Immature natural killer cell (primary cell): ENCODE results near the gene UPF1. TPM values are rescaled to one million over a fixed set of nuclear protein-coding genes. Genes with fewer than 3 reads are reported as not detected.

Source experiments
- DNase-seq, 3 donors: peaks; one replicate each; pipeline ENCODE4 v3.0.0; 2022; ENCODE audit warnings: mixed read lengths in 1 of 3
- H3K27ac Mint-ChIP-seq, 6 donors: one replicate each; pipeline ENCODE4 v1.8.0; 2020; ENCODE audit warnings: mixed read lengths in 6 of 6, mild to moderate bottlenecking in 5 of 6, inconsistent platforms in 4 of 6, moderate library complexity in 3 of 6
- H3K27me3 Mint-ChIP-seq, 3 donors: one replicate each; pipeline ENCODE4 v1.8.0; 2020 to 2021; ENCODE audit warnings: low read depth in 3 of 3, mild to moderate bottlenecking in 3 of 3, mixed read lengths in 3 of 3, moderate library complexity in 3 of 3, inconsistent platforms in 1 of 3
- H3K36me3 Mint-ChIP-seq, 3 donors: one replicate each; pipeline ENCODE4 v1.8.0; 2020; ENCODE audit warnings: mixed read lengths in 3 of 3, inconsistent platforms in 2 of 3, mild to moderate bottlenecking in 2 of 3
- H3K4me1 Mint-ChIP-seq, 2 donors: one replicate each; pipeline ENCODE4 v1.8.0; 2020; ENCODE audit warnings: inconsistent platforms in 2 of 2, mild to moderate bottlenecking in 2 of 2, mixed read lengths in 2 of 2, moderate library complexity in 1 of 2
- H3K4me3 Mint-ChIP-seq, 5 donors: one replicate each; pipeline ENCODE4 v1.8.0; 2020; ENCODE audit warnings: mild to moderate bottlenecking in 5 of 5, mixed read lengths in 5 of 5, inconsistent platforms in 3 of 5, moderate library complexity in 3 of 5
- H3K9me3 Mint-ChIP-seq, 6 donors: one replicate each; pipeline ENCODE4 v1.8.0; 2020; ENCODE audit warnings: mild to moderate bottlenecking in 6 of 6, mixed read lengths in 6 of 6, inconsistent platforms in 4 of 6, moderate library complexity in 3 of 6
- polyA plus RNA-seq, 3 donors: library from polyadenylated mRNA; unstranded; fragments of 300-500 nt; fragmentation: Illumina TruSeq; gene quantifications; one replicate each; pipeline ENCODE4 v1.2.3, GENCODE V29; 2021

The UPF1 gene
- polyA plus RNA-seq, 3 donors from 2014 or later = 1.1 to 16.6 (median 5.2) TPM

DNA sequence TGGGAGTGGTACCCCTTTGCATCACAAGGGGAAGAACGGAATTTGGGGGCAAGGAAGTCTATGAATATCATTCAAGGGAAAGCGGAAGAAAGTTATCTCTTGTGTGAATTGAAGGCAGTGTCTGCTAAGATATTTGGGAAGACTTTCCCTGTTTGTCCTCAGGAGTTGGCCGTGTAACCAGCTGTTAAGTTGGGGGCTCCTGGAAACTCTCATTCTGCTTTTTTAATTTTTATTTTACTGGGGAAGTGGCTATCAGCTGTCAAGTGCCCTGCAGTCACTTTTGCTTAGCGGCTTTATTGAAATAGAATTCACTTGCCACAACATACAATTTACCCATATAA is 2.9 kb downstream of the UPF1 start:
- Mint-ChIP-seq H3K36me3 (peaks cover 0 to 17% (median 0%) of the 10 kb centered on the region in 3 donors), H3K4me3 (peak overlapping the region; percentile 91 to 95 (median 93)), H3K27ac (peak overlapping the region; percentile 53 to 87 (median 79)), H3K27me3 (peaks cover 0 to 5% (median 0%) of the 10 kb centered on the region in 3 donors), H3K4me1 (peaks cover 67% of the 10 kb centered on the region in 2 donors), H3K9me3 (no peaks in the 10 kb centered on the region)
- DNase-seq = no peak

DNA sequence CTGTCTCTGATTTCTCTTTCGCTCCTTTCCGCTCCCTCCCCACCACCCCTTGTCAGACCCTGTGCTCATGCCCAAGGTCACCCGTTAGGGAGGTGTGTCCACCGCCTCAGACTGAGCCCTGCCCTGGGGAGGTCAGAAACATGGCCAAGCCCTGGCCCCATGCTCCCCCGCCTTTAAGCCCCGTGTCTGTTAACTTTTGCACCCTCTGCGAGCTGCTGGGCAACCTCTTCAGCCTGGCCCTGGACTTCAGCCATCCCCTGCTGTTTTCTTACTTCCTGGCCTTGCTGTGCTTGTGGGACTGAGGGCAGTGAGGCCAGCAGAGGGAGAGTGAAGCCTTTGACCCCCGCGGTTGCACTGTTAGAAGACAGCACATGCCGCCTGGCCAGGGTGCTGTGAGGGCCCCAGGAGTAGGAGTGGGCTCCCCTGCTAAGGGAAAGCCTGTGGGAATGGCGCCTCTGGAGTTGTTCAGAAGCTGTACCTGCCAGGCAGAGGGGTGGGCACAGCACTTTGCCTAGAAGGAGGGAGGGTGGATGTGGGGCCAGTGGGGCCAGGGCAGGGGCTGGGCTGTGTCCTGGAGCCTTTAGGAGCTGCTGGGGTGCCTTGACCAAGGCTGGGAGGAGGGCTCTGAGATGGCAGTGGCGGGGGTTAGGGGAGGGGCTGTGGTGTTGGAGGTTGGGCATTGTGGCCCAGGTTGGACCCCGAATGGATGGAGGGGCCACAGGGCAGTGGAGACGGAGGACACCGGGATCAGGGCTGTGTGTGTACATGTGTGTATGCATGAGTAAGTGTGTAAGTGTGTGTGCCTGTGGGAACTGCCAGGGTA is 7.9 kb downstream of the UPF1 start:
- H3K4me1 Mint-ChIP-seq = peaks cover 86 to 90% of the 10 kb centered on the region in 2 donors
- no peaks in the 10 kb centered on the region for H3K9me3 Mint-ChIP-seq
- H3K27me3 Mint-ChIP-seq = peaks cover 4 to 7% (median 6%) of the 10 kb centered on the region in 3 donors

DNA sequence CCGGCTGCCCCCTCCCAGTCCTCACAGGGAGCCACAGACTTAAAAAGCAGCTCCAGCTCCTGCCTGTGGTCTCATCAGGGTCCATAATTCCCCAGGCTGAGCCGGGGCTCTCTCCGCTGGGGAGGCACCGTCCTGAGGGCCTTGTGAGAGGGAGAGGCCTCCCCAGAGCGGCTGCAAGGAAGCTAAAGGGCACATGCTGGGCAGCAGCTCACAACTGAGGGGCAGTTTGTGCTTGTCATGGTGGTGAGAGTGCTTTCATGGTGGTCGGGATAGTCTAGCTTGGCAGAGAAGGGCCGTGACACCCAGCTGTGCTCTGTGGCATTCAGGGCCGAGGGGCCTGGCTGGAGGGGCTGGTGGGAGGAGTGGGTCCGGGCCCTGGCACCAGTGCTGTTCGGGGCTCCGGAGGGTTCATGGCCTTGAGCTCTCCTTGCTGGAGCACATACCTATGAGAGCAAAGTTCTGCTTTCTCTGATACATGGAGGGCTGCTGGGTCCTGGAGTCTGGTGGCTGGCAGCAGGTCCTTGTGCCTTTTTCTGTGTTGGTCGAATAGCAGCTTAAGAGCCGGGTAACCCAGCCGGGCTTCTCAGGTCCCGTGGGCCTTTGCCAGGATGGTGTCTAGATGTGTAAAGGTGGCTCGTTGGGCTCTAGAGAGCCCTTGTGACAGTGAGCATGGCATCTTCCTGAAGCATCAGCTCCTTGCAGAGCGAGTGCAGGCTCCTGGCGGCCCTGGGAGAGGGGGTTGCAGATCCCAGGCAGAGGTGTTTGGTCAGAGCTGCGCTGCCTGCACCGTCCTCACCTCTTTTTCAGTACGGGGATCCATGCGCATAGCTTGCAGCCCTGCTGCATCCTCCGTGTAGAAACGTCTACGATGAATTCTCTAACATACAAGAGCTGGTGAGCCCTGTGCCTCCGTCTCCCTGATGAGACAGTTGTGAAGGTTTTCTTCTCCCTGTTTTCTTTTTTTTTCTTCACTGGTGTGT is 8.8 kb downstream of the UPF1 start:
- peaks cover 4 to 8% (median 7%) of the 10 kb centered on the region in 3 donors for H3K27me3 Mint-ChIP-seq
- DNase-seq = no peak
- peak overlapping the region in 4 of 5 donors; percentile 25 to 49 (median 28) for H3K4me3 Mint-ChIP-seq
- no peaks in the 10 kb centered on the region for H3K36me3 Mint-ChIP-seq
- H3K4me1 Mint-ChIP-seq = peaks cover 86 to 90% of the 10 kb centered on the region in 2 donors
- H3K9me3 Mint-ChIP-seq = no peaks in the 10 kb centered on the region
- H3K27ac Mint-ChIP-seq = peak overlapping the region in 5 of 6 donors; percentile 62 to 75 (median 63)

More for the DNA sequence above, 7.9 kb downstream of the UPF1 start:
- Mint-ChIP-seq H3K4me3 (peak overlapping the region in 2 of 5 donors; percentile 26 to 46), H3K27ac (peak overlapping the region in 1 of 6 donors; percentile 29), H3K36me3 (peaks cover 0 to 5% (median 0%) of the 10 kb centered on the region in 3 donors)
- no peak for DNase-seq

DNA sequence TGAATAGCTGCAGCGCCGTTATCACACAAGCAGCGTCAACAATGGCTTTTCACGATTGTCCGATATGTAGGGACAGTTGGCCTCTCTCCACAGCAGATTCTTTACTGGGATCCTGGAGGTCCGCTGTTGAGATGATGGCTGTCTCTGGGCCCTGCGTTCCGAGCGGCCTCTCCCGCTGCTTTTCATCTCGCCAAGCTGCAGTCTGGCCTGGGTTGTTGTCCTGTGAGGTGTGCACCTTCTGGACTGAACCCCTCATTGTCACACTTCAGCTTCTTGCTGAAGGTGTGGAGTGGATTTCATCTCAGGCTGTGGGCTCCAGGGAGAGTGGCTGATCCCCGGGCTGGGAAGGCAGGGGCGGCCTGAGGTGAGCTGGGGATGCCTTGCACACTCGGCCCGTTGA is 9.6 kb downstream of the UPF1 start:
- Mint-ChIP-seq H3K4me1 (peaks cover 86 to 90% of the 10 kb centered on the region in 2 donors), H3K27ac (peak overlapping the region in 2 of 6 donors; percentile 49 to 62), H3K36me3 (no peaks in the 10 kb centered on the region), H3K4me3 (peak overlapping the region in 2 of 5 donors; percentile 39 to 44), H3K9me3 (no peaks in the 10 kb centered on the region), H3K27me3 (peaks cover 4 to 9% (median 7%) of the 10 kb centered on the region in 3 donors)
- no peak for DNase-seq

DNA sequence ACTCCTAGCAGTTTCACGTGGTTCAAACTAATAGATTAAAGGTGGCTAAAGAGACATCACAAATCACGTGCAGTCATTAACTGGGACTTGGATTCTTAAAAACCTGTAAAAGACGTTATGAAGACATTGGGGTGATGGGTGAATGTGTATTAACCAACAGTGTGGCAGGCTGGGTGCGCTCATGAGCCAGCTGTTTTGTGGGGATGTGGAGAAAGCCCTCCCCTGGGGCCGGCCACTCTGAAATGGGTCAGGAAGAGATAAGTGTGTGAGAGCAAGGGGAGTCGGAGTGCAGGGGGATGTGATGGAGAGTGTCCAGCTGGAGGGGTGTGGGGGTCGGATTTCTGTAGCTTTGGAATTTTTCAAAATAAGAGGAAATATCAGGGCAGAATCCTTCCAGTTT is 10.4 kb downstream of the UPF1 start:
- Mint-ChIP-seq H3K36me3 (no peaks in the 10 kb centered on the region), H3K4me3 (peak overlapping the region in 4 of 5 donors; percentile 39 to 66 (median 42)), H3K9me3 (no peaks in the 10 kb centered on the region), H3K27me3 (peaks cover 6 to 11% (median 7%) of the 10 kb centered on the region in 3 donors), H3K27ac (peak overlapping the region; percentile 24 to 83 (median 70)), H3K4me1 (peaks cover 87 to 91% of the 10 kb centered on the region in 2 donors)
- DNase-seq = no peak

DNA sequence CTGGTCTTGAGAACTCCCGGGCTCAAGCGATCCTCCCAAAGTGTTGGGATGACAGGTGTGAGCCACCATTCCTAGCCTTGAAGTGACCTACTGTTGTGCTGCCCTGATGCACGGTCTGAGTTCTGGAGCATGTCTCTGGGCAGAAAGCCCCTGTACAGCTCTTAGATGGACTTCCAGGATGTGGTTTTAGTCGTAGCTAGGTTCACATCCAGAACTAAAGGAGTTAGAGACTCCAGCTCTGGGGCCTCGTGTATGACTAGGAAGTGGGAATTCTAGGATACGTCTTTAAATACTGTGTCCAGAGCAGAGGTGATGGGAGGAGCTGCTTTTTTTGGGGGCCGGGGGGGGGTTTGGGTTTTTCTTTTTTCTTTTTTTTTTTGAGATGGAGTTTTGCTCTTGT is 12.2 kb downstream of the UPF1 start:
- H3K36me3 Mint-ChIP-seq = no peaks in the 10 kb centered on the region
- peak overlapping the region; percentile 36 to 81 (median 62) for H3K27ac Mint-ChIP-seq
- peaks cover 83 to 94% of the 10 kb centered on the region in 2 donors for H3K4me1 Mint-ChIP-seq
- H3K4me3 Mint-ChIP-seq = peak overlapping the region; percentile 4 to 70 (median 51)
- H3K9me3 Mint-ChIP-seq = no peaks in the 10 kb centered on the region
- DNase-seq = no peak
- peaks cover 6 to 11% (median 7%) of the 10 kb centered on the region in 3 donors for H3K27me3 Mint-ChIP-seq

DNA sequence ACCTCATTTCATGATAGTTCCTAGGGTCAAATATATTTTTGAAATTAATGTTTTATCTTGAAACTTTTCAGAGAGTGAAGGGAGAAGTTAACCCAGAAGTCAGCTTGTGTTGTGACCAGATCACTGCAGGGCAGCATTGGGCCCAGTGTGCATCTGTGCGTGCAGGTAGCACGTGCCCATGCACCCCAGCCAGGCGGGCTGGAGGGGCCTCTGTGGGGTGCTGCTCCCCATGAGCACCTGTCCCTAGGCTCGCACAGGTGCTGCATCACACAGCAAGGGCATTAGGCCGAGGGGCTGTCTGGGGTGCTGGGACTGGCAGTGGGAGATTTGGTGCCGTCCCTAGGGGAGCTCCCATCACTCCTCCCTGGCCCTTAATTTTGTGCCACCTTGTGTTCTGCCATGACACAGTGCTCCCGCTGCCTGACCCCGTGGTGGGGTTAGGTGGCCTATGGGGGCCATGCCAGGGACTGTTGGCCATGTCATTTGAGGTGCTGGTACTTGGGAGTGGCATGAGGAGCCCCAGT is 13.1 kb downstream of the UPF1 start:
- no peaks in the 10 kb centered on the region for H3K36me3 Mint-ChIP-seq
- H3K9me3 Mint-ChIP-seq = no peaks in the 10 kb centered on the region
- peak overlapping the region in 2 of 6 donors; percentile 61 to 73 for H3K27ac Mint-ChIP-seq
- no peak for DNase-seq
- peaks cover 83 to 96% of the 10 kb centered on the region in 2 donors for H3K4me1 Mint-ChIP-seq
- peaks cover 7 to 11% (median 7%) of the 10 kb centered on the region in 3 donors for H3K27me3 Mint-ChIP-seq
- H3K4me3 Mint-ChIP-seq = peak overlapping the region in 1 of 5 donors; percentile 8

DNA sequence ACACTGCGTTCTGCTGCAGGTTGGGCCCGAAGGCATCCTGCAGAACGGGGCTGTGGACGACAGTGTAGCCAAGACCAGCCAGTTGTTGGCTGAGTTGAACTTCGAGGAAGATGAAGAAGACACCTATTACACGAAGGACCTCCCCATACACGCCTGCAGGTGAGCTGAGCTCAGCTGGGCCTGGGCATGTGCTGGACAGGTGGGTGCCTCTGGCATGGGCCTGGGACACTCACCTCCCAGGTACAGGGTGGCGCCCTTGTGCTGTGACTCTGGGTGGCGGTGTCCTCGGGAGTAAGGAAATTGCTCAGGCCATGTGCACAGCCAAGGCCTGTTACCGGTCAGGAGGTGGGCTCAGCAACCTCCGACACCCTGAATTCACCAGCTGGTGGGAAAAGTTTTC is 14.2 kb downstream of the UPF1 start:
- peaks cover 7 to 11% (median 7%) of the 10 kb centered on the region in 3 donors for H3K27me3 Mint-ChIP-seq
- H3K9me3 Mint-ChIP-seq = no peaks in the 10 kb centered on the region
- no peak overlapping the region for H3K4me3 Mint-ChIP-seq
- no peak for DNase-seq
- peaks cover 78 to 92% of the 10 kb centered on the region in 2 donors for H3K4me1 Mint-ChIP-seq
- H3K27ac Mint-ChIP-seq = peak overlapping the region in 2 of 6 donors; percentile 35 to 36
- peaks cover 0 to 2% (median 0%) of the 10 kb centered on the region in 3 donors for H3K36me3 Mint-ChIP-seq

DNA sequence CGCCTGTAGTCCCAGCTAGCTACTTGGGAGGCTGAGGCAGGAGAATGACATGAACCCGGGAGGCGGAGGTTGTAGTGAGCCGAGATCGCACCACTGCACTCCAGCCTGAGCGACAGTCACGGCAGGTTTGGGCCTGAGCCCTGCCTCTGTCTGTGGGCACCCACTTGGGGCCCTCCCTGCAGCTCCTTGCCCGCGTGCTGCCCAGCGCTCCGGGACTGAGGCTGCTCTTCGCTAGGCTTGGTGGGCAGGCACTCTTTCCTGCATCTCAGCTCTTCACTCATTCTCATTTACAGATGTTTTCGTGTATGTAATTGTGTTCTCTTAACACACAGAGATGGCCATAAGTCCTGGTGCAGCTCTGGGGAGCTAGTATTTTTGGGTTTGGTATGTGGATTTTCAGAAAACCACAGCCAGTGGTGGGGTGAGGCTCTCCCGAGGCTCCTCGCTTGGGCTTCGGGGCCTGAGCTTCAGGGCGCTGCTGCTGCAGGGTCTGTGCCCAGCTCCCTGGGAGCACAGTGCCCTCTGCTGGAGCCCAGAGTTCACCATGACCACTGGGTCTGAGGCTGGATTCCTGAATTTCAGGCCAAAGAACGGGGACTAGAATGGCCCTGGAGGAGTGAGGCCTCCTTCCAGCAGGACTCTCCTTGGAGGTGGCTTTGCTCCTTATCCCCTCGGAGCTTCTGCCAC is 15.2 kb downstream of the UPF1 start:
- H3K4me1 Mint-ChIP-seq = peaks cover 69 to 82% of the 10 kb centered on the region in 2 donors
- peaks cover 4 to 13% (median 7%) of the 10 kb centered on the region in 3 donors for H3K27me3 Mint-ChIP-seq
- H3K4me3 Mint-ChIP-seq = peak overlapping the region in 2 of 5 donors; percentile 30 to 64
- peaks cover 0 to 5% (median 0%) of the 10 kb centered on the region in 3 donors for H3K36me3 Mint-ChIP-seq
- H3K27ac Mint-ChIP-seq = peak overlapping the region; percentile 38 to 83 (median 66)
- H3K9me3 Mint-ChIP-seq = no peaks in the 10 kb centered on the region
- DNase-seq = peak; percentile 51 to 63 (median 60)

DNA sequence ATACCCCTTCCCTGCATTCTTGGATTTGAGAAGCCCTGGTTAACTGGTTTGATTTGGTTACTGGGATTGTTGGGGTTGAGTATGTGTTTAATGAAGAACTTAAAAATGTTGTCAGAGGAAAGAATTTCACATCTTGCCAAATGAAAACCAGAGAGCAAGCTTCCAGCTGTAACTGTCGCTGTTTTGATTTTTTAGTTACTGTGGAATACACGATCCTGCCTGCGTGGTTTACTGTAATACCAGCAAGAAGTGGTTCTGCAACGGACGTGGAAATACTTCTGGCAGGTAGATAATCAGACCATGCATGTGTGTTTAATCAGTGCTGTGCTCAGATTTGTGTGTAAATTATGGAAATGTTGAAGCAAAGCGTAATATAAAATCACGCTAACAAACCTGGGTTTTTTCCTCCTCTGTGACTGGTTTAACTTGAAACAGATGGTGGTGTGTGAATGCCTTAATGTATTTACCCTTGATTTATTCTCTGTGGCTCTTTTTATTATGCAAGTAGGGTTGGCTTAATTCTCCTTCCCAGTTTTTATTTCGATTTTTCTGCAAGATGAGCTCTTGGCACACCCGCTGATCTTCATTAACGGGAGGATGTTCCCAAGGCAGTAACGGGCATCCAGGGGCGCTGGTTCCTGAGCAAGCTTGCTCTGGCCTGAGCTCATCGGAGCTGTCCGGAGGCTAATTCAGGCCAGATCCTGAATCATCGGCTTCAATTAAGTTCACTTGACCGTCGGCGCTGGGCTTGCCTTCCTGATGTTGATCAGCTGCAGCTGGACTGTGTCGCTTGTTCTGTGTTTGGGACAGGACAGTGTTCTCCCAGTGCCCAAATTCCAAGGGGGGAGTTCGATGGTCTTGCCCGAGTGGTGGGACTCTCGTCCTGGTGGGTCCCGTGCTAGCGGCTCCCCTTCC is 16.0 kb downstream of the UPF1 start:
- Mint-ChIP-seq H3K9me3 (no peaks in the 10 kb centered on the region), H3K36me3 (peaks cover 0 to 5% (median under 1%) of the 10 kb centered on the region in 3 donors), H3K4me3 (no peak overlapping the region), H3K27ac (peak overlapping the region in 4 of 6 donors; percentile 11 to 61 (median 38)), H3K4me1 (peaks cover 66 to 77% of the 10 kb centered on the region in 2 donors), H3K27me3 (peaks cover 4 to 13% (median 7%) of the 10 kb centered on the region in 3 donors)
- DNase-seq = no peak

DNA sequence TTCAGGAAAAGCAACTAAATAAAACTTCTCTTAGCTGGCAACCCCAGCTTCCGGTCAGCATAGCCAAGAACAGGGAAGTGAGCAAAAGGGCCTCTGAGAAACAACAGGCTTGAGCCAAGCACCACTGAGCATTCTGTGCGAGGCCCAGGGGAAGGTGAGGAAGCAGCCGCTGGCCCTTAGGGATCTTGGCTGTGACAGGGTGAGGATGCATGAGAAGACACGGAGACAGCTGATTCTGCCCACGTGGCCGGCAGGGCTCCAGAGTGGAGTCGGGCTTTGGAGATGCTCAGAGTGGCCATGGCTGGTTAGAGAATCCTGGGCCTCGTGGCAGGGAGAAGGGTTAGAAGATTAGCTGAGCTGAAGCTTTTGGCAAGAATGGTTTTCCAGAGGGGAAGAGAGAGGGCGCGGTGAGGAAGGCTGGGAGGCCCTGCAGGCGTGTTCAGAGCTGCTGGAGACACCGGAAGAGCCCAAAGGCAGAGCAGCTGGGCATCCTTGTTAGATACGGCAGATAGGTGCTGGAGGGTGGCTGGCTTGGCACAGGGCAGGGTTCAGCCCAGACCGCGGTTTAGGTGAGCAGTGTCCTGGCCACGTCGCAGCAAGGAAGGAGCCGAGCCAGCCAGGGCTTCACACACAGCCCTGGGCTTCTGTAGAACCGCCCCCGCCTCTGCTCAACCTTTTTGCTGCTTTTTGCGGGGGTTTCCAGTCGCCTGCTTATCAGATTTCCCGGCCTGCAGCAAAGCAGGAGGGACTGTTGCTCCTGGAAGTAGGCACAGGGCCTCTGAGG is 17.3 kb downstream of the UPF1 start:
- peaks cover 0 to 8% (median 5%) of the 10 kb centered on the region in 3 donors for H3K36me3 Mint-ChIP-seq
- no peaks in the 10 kb centered on the region for H3K9me3 Mint-ChIP-seq
- peaks cover 4 to 6% (median 4%) of the 10 kb centered on the region in 3 donors for H3K27me3 Mint-ChIP-seq
- H3K27ac Mint-ChIP-seq = peak overlapping the region in 4 of 6 donors; percentile 53 to 79 (median 72)
- peak overlapping the region in 1 of 5 donors; percentile 51 for H3K4me3 Mint-ChIP-seq
- no peak for DNase-seq
- H3K4me1 Mint-ChIP-seq = peaks cover 55 to 65% of the 10 kb centered on the region in 2 donors
